Neural cell (in vitro differentiated cells): ENCODE data around the gene CSMD2. TPM values are rescaled to one million over a fixed set of nuclear protein-coding genes. Genes with fewer than 3 reads are reported as not detected.

ENCODE experiments used
- H2AFZ ChIP-seq: fragments of 200-600, 300-800 bp; sonication (generic), shearing (Covaris generic); 2 replicates; pipeline ENCODE4 v1.6.0; 2014; ENCODE audit warnings: low read depth, mild to moderate bottlenecking, antibody characterized with exemption, low read length, moderate library complexity
- H3F3A ChIP-seq: fragments of 200-600 bp; shearing (Covaris generic); 2 replicates; pipeline ENCODE4 v1.6.1; 2016; ENCODE audit warnings: mild to moderate bottlenecking, moderate library complexity, mixed read lengths, antibody characterized with exemption, low read length; ENCODE audit not compliant: insufficient read depth, poor library complexity, severe bottlenecking
- H3K27ac ChIP-seq: fragments of 200-600, 300-800 bp; sonication (generic), shearing (Covaris generic); 2 replicates; pipeline ENCODE4 v1.5.1; 2014; ENCODE audit warnings: mild to moderate bottlenecking, low read length, moderate library complexity
- H3K27me3 ChIP-seq: fragments of 300-800, 200-600 bp; sonication (generic), shearing (Covaris generic); 2 replicates; pipeline ENCODE4 v1.6.0; 2014; ENCODE audit warnings: mild to moderate bottlenecking, low read depth, low read length, moderate library complexity; ENCODE audit not compliant: insufficient read depth
- H3K36me3 ChIP-seq: fragments of 300-800, 200-600 bp; sonication (generic), shearing (Covaris generic); 2 replicates; pipeline ENCODE4 v1.5.1; 2014; ENCODE audit warnings: mild to moderate bottlenecking, antibody characterized with exemption, low read length, moderate library complexity; ENCODE audit not compliant: insufficient read depth
- H3K4me2 ChIP-seq: fragments of 300-800, 200-600 bp; sonication (generic), shearing (Covaris generic); 2 replicates; pipeline ENCODE4 v1.6.0; 2014; ENCODE audit warnings: mild to moderate bottlenecking, low read length
- H3K4me3 ChIP-seq: fragments of 300-800, 200-600 bp; sonication (generic), shearing (Covaris generic); 2 replicates; pipeline ENCODE4 v1.5.1; 2014; ENCODE audit warnings: mild to moderate bottlenecking, low read length, moderate library complexity
- H3K79me2 ChIP-seq: fragments of 200-600 bp; shearing (Covaris generic); replicated peaks from 2 replicates; pipeline ENCODE4 v1.6.0; 2014; ENCODE audit warnings: mild to moderate bottlenecking, low read length, moderate library complexity; ENCODE audit not compliant: insufficient read depth
- H3K9ac ChIP-seq: fragments of 300-800, 200-600 bp; sonication (generic), shearing (Covaris generic); 2 replicates; pipeline ENCODE4 v1.6.1; 2016; ENCODE audit warnings: mild to moderate bottlenecking, low read length, mixed read lengths
- H3K9me2 ChIP-seq: fragments of 200-600 bp; shearing (Covaris generic); 2 replicates; pipeline ENCODE4 v1.6.1; 2016; ENCODE audit warnings: mild to moderate bottlenecking, low read length, mixed read lengths; ENCODE audit not compliant: insufficient read depth
- H3K9me3 ChIP-seq: fragments of 200-600, 300-800 bp; sonication (generic), shearing (Covaris generic); 2 replicates; pipeline ENCODE4 v1.6.1; 2016; ENCODE audit warnings: mild to moderate bottlenecking, mixed run types, low read length, moderate library complexity, mixed read lengths
- H4K20me1 ChIP-seq: fragments of 200-600 bp; shearing (Covaris generic); 2 replicates; pipeline ENCODE4 v1.6.1; 2016; ENCODE audit warnings: mild to moderate bottlenecking, mixed run types; ENCODE audit not compliant: insufficient read depth
- CTCF ChIP-seq: fragments of 450-650 bp; IDR thresholded peaks from 2 replicates; pipeline ENCODE4 v1.5.1; 2014; ENCODE audit warnings: antibody characterized with exemption, mild to moderate bottlenecking, moderate library complexity; ENCODE audit not compliant: poor library complexity, severe bottlenecking
- EP300 ChIP-seq: fragments of 450-650 bp; conservative IDR thresholded peaks from 2 replicates; pipeline ENCODE4 v1.6.1; 2014; ENCODE audit warnings: antibody characterized with exemption, mild to moderate bottlenecking, moderate library complexity; ENCODE audit not compliant: poor library complexity, severe bottlenecking
- EZH2 ChIP-seq: fragments of 200-600, 300-800 bp; shearing (Covaris generic), sonication (generic); IDR thresholded peaks from 2 replicates; pipeline ENCODE4 v1.6.1; 2014; ENCODE audit warnings: antibody characterized with exemption, low read length, borderline replicate concordance, mild to moderate bottlenecking; ENCODE audit not compliant: insufficient read depth, poor library complexity, severe bottlenecking
- MXI1 ChIP-seq: fragments of 450-650 bp; conservative IDR thresholded peaks from 2 replicates; pipeline ENCODE4 v1.6.1; 2014; ENCODE audit warnings: antibody characterized with exemption, mild to moderate bottlenecking; ENCODE audit not compliant: poor library complexity, severe bottlenecking
- POLR2AphosphoS5 ChIP-seq: IDR thresholded peaks from 2 replicates; pipeline ENCODE4 v1.6.1; 2012
- RAD21 ChIP-seq: fragments of 450-650 bp; conservative IDR thresholded peaks from 2 replicates; pipeline ENCODE4 v1.6.1; 2014; ENCODE audit warnings: antibody characterized with exemption, mild to moderate bottlenecking, moderate library complexity
- REST ChIP-seq: IDR thresholded peaks from 2 replicates; pipeline ENCODE4 v1.6.1; 2012; ENCODE audit warnings: borderline replicate concordance
- SMC3 ChIP-seq: fragments of 450-650 bp; conservative IDR thresholded peaks from 2 replicates; pipeline ENCODE4 v1.6.1; 2014; ENCODE audit warnings: antibody characterized with exemption, mild to moderate bottlenecking, moderate library complexity; ENCODE audit not compliant: poor library complexity
- TAF1 ChIP-seq: IDR thresholded peaks from 2 replicates; pipeline ENCODE4 v1.6.1; 2012; ENCODE audit warnings: low read depth
- polyA plus RNA-seq: library from polyadenylated mRNA; depleted of rRNA; stranded (reverse); fragments of >200 nt; gene quantifications from 2 replicates; pipeline ENCODE4 v1.2.3, GENCODE V29; 2014

The CSMD2 gene
- polyA plus RNA-seq, 1 donor from 2014 or later = 9.6 TPM

- Histone ChIP-seq H4K20me1 (no peaks in the 10 kb centered on the region), H3K4me3 (no peak overlapping the region), H3K9ac (no peak overlapping the region), H3K27ac (no peak overlapping the region), H2AFZ (no peak overlapping the region), H3K9me3 (no peaks in the 10 kb centered on the region), H3K9me2 (no peaks in the 10 kb centered on the region), H3K79me2 (no peaks in the 10 kb centered on the region), H3K27me3 (no peaks in the 10 kb centered on the region), H3F3A (no peaks in the 10 kb centered on the region), H3K36me3 (no peaks in the 10 kb centered on the region), H3K4me2 (no peak overlapping the region)
- no peak for TF ChIP-seq EP300
- TF ChIP-seq RAD21 = no peak
- TF ChIP-seq TAF1 = no peak
- no peak for TF ChIP-seq SMC3
- no peak for TF ChIP-seq MXI1
Observed at GRCh38 chr1:33820804-33821203, 344.2 kb downstream of the CSMD2 start.

GRCh38 chr1:33819913-33820311 is 345.1 kb downstream of the CSMD2 start:
- no peak overlapping the region for H3K4me2 ChIP-seq
- no peaks in the 10 kb centered on the region for H3K27me3 ChIP-seq
- H3K79me2 ChIP-seq = no peaks in the 10 kb centered on the region
- H4K20me1 ChIP-seq = no peaks in the 10 kb centered on the region
- H3K9ac ChIP-seq = no peak overlapping the region
- H3F3A ChIP-seq = no peaks in the 10 kb centered on the region
- TF ChIP-seq SMC3 (no peak), REST (no peak), EZH2 (no peak), TAF1 (no peak), RAD21 (no peak), POLR2AphosphoS5 (no peak), CTCF (no peak), EP300 (no peak)
- H2AFZ ChIP-seq = no peak overlapping the region
- H3K9me3 ChIP-seq = no peaks in the 10 kb centered on the region
- no peaks in the 10 kb centered on the region for H3K36me3 ChIP-seq
- no peaks in the 10 kb centered on the region for H3K9me2 ChIP-seq
- H3K27ac ChIP-seq = no peak overlapping the region
- no peak overlapping the region for H3K4me3 ChIP-seq
